HG03460 (cell line): ENCODE measurements around the gene TRABD2B.

Experiments
- ATAC-seq: cut with Tn5 transposase; IDR thresholded peaks from one replicate; pipeline ENCODE4 v1.9.1; 2021; ENCODE audit not compliant: unreplicated experiment

Gene TRABD2B

DNA sequence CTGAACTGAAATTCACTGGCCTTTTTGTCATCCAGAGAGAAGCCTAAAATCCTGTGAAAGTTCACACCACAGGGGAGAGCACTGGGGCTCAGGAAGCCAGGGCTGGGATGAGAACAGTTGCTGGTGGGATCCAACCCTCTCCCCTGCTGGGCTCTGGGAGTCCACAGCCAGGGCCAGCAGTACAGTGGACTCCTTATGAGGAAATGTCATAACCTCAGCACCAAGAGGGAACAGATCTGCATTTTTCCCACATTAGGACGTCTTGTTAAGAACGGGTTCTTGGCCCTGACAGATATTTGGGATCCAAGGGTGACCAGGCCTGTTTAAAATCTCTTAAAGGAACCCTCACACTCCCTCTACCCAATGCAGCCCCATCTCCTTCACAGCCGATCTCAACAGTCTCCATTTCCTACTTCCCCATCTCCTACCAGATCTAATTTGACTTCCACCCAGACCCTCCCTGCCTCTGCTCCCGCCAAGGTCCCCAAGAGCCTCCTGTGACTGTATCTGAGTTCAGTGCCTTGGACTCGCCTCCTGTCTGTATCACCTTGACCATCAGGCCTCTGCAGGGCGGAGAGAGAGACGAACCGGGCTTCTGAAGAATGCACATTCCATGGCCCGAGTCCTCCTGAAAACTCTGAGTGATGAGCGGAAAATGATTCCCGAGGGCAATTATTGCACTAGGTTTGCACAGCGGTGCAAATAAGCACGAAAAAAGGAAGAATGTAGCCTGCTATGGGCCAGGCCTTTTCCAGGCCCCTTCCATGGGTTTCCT lies 159.9 kb downstream of the TRABD2B start:
- no peak for ATAC-seq

DNA sequence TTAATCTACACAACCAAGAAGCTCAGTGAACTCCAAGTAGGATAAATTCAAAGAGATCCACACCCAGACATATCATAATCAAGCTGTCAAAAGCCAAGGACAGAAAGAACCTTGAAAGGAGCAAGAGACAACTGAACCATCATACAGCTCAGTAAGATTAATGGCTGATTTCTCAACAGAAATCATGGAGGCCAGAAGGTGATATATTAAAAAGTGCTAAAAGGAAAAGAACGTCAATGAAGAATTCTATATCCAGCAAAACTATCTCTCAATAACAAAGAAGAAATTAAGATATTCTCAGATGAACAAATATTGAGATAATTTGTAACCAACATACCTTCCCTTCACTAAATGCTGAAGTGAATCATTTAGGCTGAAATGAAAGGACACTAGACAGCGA lies 161.8 kb downstream of the TRABD2B start:
- no peak for ATAC-seq

DNA sequence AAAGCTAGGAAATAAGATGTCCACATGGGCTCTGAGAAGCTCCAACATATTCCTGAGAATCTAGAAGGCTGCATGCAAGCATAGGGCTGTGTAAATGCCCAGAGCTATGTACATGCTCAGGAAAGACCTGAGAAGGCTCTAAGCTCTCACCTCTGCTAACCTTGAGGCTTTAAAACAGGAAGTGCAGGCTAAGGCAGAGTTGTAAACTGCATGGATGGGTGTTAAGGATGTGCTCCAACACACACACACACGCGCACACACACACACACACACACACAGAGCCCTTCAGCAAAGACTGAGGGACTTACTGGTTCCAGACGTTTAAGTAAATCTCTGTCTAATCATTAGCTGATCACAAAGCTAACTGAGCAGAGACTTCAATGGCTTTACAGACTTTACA lies 162.9 kb downstream of the TRABD2B start:
- ATAC-seq, result no peak

DNA sequence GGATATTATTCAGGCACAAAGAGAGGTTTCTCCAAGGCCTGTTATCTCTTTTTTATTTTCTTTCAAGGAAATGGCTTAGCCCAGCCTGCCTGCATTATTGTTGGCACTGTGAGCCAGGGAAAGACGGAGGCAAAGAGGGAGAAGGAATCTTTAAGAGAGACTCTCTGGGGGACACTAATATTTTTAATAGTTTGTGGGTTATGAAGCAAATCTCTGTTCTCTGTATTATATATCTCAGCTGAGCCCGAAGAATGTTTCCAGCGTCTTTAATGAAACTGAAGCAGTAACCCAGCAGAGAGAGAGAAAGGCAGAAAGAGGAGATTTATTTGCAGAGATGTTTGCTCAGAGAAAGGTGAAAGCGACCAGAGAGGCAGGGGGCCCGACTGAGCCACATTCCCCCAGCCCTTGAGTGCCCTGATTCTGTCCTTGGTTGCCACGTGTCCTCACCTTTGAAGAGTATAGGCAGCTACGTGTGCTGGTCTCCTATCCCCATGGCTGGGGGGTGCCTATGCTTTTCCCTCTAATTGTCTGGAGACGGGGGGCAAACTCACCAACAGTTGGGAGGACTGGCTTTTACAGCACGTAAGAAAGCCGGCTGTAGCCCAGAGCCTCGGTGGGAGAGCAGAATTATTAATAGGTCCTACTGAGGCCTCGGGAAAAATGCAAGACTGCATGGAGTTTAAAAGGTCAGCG lies 166.4 kb downstream of the TRABD2B start:
- ATAC-seq, result no peak

DNA sequence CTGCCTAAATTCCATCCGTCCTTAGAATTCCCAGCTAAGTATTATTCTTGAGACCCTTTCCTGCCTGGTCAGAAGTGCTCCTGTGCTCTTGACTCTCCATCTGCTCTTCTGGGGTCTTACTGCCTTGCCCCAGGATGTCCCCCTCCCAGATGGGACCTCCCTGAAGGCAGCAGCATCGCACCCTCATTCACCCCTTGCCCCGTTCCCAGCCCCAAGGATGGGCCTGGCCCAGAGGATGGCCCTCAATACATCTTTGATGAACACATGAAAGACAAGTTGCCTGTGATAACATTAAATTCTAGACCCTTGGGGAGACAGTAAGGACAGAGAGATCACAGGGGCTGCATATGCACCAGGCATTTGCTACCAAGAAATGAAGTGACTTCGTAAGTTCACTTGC lies 167.2 kb downstream of the TRABD2B start:
- ATAC-seq, result no peak

DNA sequence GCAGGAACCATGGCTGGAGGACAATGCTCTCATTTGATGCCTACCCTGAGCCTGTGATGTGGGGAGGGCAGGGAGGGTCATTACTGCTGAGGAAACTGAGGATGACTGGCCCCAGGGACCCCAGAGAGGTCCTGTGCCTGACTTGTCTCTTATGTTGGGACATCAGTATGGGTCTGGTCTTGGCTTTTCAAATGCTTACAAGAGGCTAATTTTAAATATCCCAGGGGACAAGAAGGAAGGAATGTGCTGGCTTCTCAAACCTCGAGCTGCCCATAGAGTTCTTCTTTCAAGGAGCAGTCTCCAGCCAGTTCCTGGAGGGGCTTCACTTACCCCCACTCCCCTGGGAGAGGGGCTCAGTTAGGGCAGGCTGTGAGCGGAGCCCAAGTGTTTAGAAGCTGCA lies 168.2 kb downstream of the TRABD2B start:
- no peak for ATAC-seq

DNA sequence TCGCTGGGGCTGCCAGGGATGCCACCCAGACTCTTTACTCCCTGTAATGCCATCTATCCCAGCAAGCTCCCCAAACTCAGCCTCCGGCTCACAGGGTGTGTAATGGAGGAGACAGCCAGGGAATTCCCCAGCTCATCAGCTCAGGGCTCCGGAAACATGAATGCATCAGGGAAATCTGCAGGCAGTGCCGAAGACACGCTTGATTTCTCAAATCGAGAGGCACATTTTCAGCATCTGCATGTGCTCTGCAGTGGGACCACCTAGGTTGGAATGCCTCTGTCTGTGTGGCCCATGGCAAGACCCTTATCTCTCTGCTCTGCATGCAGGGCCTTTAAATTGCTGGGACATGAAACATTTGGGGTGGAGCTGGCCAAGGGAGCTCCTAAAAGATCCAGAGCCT lies 170.1 kb downstream of the TRABD2B start:
- no peak for ATAC-seq

DNA sequence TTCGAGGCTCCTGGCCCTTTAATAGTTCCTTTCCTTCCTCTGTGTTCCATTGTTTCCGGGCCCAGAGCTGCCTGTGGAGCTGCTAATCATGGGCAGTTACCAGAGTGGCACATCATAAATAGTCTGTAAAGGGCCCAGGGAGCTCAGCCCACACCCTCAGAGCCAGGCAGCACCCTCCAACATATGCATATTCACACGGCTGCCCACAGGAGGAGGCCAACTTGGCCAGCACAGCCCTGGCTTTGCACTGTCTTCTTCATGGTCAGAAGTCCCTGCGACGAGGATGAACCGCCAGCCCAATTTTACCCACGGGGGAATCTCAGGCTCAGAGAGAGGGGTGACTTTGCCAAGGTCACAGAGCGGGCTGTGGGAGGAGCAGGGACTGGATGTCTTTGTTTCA lies 172.5 kb downstream of the TRABD2B start:
- no peak for ATAC-seq

DNA sequence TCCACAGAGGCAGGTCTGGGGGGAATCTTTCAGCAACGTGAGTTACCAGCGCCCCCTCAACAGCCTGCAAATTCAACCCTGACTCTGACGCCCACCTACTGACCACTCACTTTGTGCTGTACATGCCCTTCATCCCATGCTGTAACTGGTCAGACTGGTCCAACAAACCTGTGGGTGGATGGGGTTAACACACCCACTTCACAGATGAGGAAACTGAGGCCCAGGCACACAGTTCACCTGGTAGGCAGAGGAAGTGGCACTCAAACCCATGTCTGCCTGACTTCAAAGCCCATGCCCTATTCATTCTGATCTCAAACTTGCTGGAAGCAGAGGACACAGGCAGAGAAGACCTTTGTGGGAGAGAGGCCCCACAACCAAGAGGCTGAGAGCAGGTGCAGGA lies 172.9 kb downstream of the TRABD2B start:
- ATAC-seq, result no peak

DNA sequence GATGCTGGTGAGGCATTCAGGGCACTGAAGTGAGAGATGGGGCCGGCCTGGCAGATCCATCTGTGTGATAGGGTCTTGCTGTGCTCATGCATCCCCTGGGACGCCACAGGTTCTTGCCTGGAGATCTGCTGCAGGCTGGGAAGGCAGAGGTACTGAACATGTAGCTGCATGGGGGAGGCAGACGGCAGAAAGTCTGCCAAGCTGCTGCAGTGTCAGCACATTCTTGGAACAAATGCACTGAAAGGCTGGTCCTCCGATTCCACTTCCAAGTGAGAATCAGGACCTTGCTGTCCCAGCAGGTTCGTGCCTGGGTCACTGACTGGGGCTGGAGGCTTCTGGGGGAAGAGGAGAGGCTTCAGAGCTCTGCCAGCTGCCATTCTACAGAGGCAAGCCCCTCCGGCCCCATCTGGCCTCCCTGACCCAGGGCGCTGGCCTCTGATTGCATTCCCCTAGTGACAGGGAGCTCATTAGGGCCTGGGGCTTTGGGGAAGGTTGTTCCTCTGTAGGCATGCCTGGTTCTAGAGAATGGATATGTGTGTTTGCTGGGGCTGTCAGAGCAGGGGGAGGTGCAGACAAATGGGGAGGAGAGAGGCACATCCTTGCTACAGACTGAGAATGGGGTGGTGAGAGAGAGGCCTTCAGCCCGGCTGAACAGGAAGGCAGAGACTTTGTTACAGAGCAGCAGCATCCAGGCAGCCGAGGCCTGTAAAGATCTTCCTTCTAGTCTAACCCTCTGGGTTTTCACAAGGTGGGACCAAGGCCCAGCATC lies 174.0 kb downstream of the TRABD2B start:
- ATAC-seq, result no peak

DNA sequence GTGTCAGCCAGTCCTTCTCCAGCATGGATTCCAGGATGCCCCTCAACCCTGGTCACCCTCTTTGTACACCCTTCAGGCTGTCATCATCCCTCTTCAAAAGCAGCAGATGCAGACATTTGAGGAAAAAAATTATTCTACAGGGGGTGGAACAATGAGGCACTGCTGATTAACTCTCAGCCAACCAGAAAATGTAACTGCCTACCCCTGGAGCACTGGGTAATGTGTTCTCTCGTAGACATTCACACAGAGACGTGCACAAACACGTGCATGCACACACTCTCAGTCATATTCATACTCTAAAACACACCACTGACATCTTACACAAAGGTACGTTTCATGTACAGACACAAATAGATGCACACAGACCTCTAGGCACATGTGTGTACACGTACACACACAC lies 175.4 kb downstream of the TRABD2B start:
- no peak for ATAC-seq

DNA sequence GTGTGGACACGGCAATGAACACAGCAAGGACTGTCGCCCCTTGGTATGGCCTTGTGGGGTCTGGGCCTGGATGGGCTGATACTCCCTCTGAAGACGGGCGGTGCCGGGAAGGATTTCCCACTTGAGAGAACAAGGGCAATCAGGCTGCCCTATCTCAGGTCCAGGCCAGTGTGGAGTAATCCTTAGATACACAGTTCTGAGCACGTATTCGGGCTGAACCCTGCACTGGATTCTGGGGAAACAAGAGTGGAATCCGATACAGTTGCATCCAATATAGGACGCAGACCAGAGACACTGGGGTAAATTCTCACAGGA lies 177.7 kb downstream of the TRABD2B start:
- no peak for ATAC-seq

DNA sequence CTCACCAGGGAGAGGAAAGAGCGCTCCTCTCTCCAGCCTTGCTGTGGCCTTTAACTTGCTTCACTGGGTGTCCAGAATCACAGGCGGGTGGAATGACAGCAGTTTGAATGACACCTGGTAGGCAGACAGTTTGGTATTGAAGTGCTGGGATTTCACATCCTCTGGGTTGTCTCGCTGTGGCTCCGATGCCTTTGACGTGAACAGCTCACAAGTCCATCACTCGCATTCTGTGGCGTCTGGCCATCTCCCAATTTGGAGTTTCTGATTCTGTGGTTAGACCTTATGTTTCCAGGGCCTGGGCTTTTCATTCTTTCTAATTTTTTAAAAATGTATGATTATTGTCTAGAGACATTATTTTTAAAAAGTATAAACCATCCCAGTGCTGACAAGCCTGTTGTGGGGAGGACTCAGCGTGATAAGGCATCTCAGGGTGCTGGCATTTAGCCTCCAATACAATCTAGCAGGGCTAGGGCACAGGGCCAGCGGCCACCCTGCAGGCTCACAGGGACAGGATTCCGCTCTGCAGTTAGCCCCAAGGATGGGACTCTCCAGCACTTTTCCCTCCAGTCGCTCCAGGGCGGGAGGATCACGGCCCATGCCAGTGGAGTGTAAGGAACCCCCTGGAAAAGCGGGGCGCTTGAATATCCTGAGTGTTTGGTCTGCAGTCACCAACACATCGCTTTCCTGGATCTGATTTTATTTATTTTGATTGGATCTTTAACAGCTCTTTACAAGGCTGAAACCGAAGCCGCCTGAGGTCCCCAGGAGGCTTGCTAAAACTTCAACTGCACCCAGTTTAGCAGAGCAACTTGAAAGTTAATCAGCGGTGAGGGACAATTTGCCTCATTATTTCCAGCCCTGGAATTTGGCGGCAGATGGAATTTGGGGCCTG lies 178.3 kb downstream of the TRABD2B start:
- no peak for ATAC-seq

DNA sequence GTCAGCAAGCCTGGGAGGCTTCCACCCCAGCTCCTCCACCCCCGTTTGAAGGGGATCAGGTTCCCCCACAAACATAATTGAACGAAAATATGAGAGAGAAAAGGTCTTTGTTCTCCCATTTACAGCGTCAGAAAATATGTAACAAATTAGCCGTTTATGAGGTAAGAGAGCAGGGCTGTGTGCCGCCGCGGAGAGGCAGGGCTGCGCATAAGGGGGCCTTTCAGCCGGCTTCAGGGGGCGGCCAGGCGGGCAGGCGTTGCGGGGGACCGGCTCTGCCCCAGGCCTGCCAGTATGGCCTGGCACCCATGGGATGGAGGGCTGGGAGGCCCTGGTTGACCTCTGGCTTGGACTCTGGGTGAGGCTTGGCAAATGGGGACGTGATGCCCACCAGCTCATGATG lies 179.3 kb downstream of the TRABD2B start:
- ATAC-seq, result no peak

DNA sequence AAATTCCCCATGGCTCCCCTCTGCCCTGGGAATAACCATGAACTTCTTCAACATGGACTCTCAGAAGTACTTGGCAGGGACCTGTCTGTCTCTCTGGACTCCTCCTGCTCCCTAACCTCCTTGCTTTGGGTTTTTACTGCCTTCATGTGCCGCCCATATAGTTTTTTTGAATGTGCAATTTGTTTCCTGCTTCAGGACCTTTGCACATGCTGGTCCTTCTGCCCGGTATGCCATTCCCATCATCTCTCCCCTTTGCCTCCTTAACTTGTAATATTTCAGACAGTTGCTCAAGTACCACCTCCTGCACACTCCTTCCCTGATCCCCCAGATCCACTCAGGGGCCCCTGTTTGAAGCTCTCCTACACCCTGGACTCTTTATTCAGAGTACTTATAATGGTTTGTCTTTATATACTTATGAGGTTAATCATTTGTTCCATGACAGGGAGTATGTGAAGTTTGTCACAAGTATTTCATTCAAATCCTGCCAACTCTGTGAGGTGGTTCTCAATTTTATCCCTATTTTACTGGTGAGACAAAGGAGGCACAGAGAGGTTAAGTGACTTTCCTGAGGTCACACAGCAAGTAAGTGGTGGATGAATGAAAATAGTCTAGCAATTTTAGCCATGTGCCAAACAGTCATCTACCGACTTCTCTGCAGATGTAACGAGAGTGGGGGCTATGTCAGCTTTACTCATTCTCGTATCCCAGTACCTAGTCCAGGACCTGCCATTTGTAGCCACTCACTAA lies 180.7 kb downstream of the TRABD2B start:
- ATAC-seq, result no peak

DNA sequence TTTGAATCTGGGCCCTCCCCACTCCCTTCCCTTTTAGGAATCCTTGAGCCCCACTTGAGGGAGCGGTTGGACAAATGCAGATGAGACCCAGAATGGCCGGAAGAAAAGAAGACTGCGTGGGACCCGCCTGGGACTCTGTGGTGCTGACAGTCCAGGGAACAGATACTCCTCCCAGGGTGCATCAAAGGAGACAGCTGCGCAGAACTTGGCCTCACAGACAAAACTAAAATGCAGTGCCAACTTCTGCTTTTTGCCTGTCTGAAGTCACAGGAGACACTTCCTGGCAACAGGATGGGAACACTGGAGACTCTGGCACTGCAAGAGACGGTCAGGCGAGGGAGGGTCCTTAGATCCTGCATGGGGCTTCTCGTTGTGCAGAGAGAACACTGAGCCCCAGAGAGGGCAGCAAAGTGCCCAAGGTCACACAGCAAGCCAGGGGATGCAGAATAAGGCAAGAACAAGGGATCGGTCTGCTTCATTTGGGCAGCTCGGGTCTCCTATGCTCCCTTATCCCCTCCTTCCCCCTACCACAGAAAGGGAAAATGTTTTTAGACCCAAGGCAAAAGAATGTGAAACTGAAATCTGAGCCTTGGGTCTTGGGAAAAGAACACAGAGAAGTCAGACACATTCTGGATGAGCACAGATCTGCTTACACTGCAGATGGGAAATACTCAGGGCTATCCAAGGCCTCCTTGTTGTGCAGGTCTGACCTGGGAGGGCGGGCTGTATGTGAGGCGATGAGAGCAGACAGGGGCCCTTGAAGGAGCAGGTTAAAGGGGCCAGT lies 182.4 kb downstream of the TRABD2B start:
- no peak for ATAC-seq

DNA sequence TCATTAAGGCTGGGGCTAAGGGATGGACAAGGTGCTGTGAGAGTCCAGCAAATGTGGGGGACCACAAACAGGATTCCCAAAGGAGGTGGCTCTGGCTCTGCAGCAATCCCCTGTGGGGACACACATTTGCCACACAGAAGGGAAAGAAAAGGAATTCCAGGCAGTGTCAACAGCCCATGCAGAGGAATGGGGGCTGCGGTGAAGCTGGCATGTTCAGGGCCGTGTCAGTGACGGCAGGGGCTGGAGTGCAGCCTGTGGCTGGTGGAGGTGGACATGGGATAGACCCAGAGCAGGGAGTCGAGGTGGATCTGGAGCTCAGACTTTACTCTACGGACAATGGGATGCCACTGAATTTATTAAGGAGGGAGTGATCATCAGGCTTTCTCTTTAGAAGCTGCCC lies 183.2 kb downstream of the TRABD2B start:
- ATAC-seq, result no peak

DNA sequence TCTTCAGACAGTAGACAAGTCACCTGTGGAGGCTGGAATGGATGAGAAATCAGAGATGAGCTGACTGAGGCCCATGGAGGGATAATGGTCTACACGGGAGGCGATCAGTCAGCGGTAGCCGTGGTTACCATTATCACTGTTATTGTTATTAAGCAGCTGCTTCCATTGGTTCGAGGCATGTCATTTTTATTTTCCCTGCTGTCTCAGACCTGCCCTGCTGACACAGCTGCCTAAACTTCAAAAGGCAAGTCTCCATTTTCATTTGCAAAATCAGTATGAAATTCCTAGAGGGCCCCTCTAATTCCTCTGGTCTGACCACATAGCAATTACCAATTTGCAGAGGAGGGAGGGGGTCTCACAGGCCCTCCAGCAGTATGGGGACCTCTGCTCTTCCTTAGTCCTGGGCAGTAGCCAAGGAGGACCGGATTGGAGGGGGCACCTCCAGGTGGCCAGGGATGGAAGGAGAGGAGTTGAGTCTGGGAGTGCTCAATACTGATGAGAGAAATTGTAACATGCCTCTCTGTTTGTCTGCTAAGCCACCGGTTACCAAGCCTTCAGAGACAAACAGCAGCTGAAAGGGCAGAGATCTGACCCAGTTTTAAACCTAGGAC lies 184.2 kb downstream of the TRABD2B start:
- no peak for ATAC-seq

DNA sequence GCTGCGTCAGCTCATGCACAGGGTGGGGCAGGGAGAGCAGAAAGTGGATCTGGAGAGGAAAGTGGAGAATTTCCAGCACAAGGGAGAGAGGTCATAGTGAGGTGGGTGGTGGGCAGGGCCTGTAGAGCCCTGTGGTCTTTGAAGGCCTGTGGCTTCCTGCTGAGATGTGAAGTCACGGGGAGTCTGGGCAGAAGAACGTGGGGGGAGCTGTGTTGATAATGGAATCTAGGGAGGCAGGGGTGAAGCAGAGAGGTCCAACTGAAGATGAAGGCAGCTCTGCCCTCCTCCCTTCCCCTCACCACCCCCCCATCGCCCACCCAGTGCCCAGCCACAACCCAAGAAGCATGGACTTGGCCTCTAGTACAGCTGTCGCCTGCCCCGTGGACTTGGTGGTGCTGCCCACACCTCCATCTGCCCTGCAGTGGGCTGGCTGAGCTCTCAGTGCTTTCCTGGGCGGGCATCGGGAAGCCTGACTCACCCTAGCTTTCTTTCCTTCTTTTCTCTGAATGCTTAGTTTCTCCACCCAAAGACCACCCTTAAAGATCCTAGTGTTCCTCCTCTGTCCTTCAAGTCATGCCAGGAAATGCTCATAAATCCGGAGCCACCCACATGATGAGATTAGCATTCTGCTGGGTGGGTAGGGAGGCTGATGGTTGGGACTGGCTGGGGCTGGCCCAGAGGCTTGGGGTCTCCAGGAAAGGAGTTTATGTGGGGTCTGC lies 186.1 kb downstream of the TRABD2B start:
- no peak for ATAC-seq
